Neural cell (in vitro differentiated cells): ENCODE data around the gene STAT3. TPM values are rescaled to one million over a fixed set of nuclear protein-coding genes. Genes with fewer than 3 reads are reported as not detected.

Experiments used
- H2AFZ ChIP-seq: fragments of 200-600, 300-800 bp; sonication (generic), shearing (Covaris generic); 2 replicates; pipeline ENCODE4 v1.6.0; 2014; ENCODE audit warnings: low read depth, mild to moderate bottlenecking, antibody characterized with exemption, low read length, moderate library complexity
- H3F3A ChIP-seq: fragments of 200-600 bp; shearing (Covaris generic); 2 replicates; pipeline ENCODE4 v1.6.1; 2016; ENCODE audit warnings: mild to moderate bottlenecking, moderate library complexity, mixed read lengths, antibody characterized with exemption, low read length; ENCODE audit not compliant: insufficient read depth, poor library complexity, severe bottlenecking
- H3K27ac ChIP-seq: fragments of 200-600, 300-800 bp; sonication (generic), shearing (Covaris generic); 2 replicates; pipeline ENCODE4 v1.5.1; 2014; ENCODE audit warnings: mild to moderate bottlenecking, low read length, moderate library complexity
- H3K27me3 ChIP-seq: fragments of 300-800, 200-600 bp; sonication (generic), shearing (Covaris generic); 2 replicates; pipeline ENCODE4 v1.6.0; 2014; ENCODE audit warnings: mild to moderate bottlenecking, low read depth, low read length, moderate library complexity; ENCODE audit not compliant: insufficient read depth
- H3K36me3 ChIP-seq: fragments of 300-800, 200-600 bp; sonication (generic), shearing (Covaris generic); 2 replicates; pipeline ENCODE4 v1.5.1; 2014; ENCODE audit warnings: mild to moderate bottlenecking, antibody characterized with exemption, low read length, moderate library complexity; ENCODE audit not compliant: insufficient read depth
- H3K4me2 ChIP-seq: fragments of 300-800, 200-600 bp; sonication (generic), shearing (Covaris generic); 2 replicates; pipeline ENCODE4 v1.6.0; 2014; ENCODE audit warnings: mild to moderate bottlenecking, low read length
- H3K4me3 ChIP-seq: fragments of 300-800, 200-600 bp; sonication (generic), shearing (Covaris generic); 2 replicates; pipeline ENCODE4 v1.5.1; 2014; ENCODE audit warnings: mild to moderate bottlenecking, low read length, moderate library complexity
- H3K79me2 ChIP-seq: fragments of 200-600 bp; shearing (Covaris generic); replicated peaks from 2 replicates; pipeline ENCODE4 v1.6.0; 2014; ENCODE audit warnings: mild to moderate bottlenecking, low read length, moderate library complexity; ENCODE audit not compliant: insufficient read depth
- H3K9ac ChIP-seq: fragments of 300-800, 200-600 bp; sonication (generic), shearing (Covaris generic); 2 replicates; pipeline ENCODE4 v1.6.1; 2016; ENCODE audit warnings: mild to moderate bottlenecking, low read length, mixed read lengths
- H3K9me2 ChIP-seq: fragments of 200-600 bp; shearing (Covaris generic); 2 replicates; pipeline ENCODE4 v1.6.1; 2016; ENCODE audit warnings: mild to moderate bottlenecking, low read length, mixed read lengths; ENCODE audit not compliant: insufficient read depth
- H3K9me3 ChIP-seq: fragments of 200-600, 300-800 bp; sonication (generic), shearing (Covaris generic); 2 replicates; pipeline ENCODE4 v1.6.1; 2016; ENCODE audit warnings: mild to moderate bottlenecking, mixed run types, low read length, moderate library complexity, mixed read lengths
- H4K20me1 ChIP-seq: fragments of 200-600 bp; shearing (Covaris generic); 2 replicates; pipeline ENCODE4 v1.6.1; 2016; ENCODE audit warnings: mild to moderate bottlenecking, mixed run types; ENCODE audit not compliant: insufficient read depth
- EP300 ChIP-seq: fragments of 450-650 bp; conservative IDR thresholded peaks from 2 replicates; pipeline ENCODE4 v1.6.1; 2014; ENCODE audit warnings: antibody characterized with exemption, mild to moderate bottlenecking, moderate library complexity; ENCODE audit not compliant: poor library complexity, severe bottlenecking
- EZH2 ChIP-seq: fragments of 200-600, 300-800 bp; shearing (Covaris generic), sonication (generic); IDR thresholded peaks from 2 replicates; pipeline ENCODE4 v1.6.1; 2014; ENCODE audit warnings: antibody characterized with exemption, low read length, borderline replicate concordance, mild to moderate bottlenecking; ENCODE audit not compliant: insufficient read depth, poor library complexity, severe bottlenecking
- MXI1 ChIP-seq: fragments of 450-650 bp; conservative IDR thresholded peaks from 2 replicates; pipeline ENCODE4 v1.6.1; 2014; ENCODE audit warnings: antibody characterized with exemption, mild to moderate bottlenecking; ENCODE audit not compliant: poor library complexity, severe bottlenecking
- POLR2AphosphoS5 ChIP-seq: IDR thresholded peaks from 2 replicates; pipeline ENCODE4 v1.6.1; 2012
- RAD21 ChIP-seq: fragments of 450-650 bp; conservative IDR thresholded peaks from 2 replicates; pipeline ENCODE4 v1.6.1; 2014; ENCODE audit warnings: antibody characterized with exemption, mild to moderate bottlenecking, moderate library complexity
- SMC3 ChIP-seq: fragments of 450-650 bp; conservative IDR thresholded peaks from 2 replicates; pipeline ENCODE4 v1.6.1; 2014; ENCODE audit warnings: antibody characterized with exemption, mild to moderate bottlenecking, moderate library complexity; ENCODE audit not compliant: poor library complexity
- TAF1 ChIP-seq: IDR thresholded peaks from 2 replicates; pipeline ENCODE4 v1.6.1; 2012; ENCODE audit warnings: low read depth
- polyA plus RNA-seq: library from polyadenylated mRNA; depleted of rRNA; stranded (reverse); fragments of >200 nt; gene quantifications from 2 replicates; pipeline ENCODE4 v1.2.3, GENCODE V29; 2014
- TF ChIP-seq, protein P1 (sequence below): IDR thresholded peaks from 2 replicates; pipeline ENCODE4 v1.6.1; 2012; ENCODE audit warnings: borderline replicate concordance
- TF ChIP-seq, protein P2 (sequence below): fragments of 450-650 bp; IDR thresholded peaks from 2 replicates; pipeline ENCODE4 v1.5.1; 2014; ENCODE audit warnings: antibody characterized with exemption, mild to moderate bottlenecking, moderate library complexity; ENCODE audit not compliant: poor library complexity, severe bottlenecking

Gene STAT3
- polyA plus RNA-seq, 1 donor from 2014 or later: 24.2 TPM

DNA sequence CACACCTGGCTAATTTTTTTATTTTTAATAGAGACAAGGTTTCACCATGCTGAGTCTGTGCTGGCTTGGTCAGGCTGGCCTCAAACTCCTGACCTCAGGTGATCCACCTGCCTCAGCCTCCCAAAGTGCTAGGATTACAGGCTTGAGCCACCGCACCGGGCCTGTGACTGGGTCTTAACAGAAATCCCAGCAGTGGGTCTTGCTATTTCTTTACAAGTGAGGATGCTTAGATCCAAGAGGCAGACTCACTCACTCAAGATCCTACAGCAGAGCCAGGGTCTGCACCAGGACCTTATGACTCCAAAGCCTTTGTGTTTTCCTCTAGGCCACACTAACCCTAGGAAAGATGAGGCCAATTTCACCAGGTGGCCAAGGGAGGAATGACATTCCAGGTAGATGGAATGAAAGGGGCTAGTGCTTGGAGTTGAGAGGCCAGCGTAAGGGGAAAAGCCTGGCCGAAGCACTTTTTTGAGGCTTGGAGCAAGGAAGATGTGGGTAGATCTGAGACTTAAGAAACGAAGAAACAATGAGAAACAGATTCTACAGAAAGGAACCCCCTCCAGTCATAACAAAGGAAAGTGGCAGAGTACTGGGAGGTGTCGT lies 105.7 kb downstream of the STAT3 start:
- H3F3A ChIP-seq: no peaks in the 10 kb centered on the region
- no peak overlapping the region for H3K4me2 ChIP-seq
- no peak overlapping the region for H3K9ac ChIP-seq
- no peak overlapping the region for H3K4me3 ChIP-seq
- no peak overlapping the region for H2AFZ ChIP-seq
- no peaks in the 10 kb centered on the region for H3K9me3 ChIP-seq
- H3K36me3 ChIP-seq: no peaks in the 10 kb centered on the region
- H3K27me3 ChIP-seq: peaks cover 11% of the 10 kb centered on the region
- no peaks in the 10 kb centered on the region for H4K20me1 ChIP-seq
- no peaks in the 10 kb centered on the region for H3K9me2 ChIP-seq
- no peak overlapping the region for H3K27ac ChIP-seq
- TF ChIP-seq POLR2AphosphoS5 (no peak), EP300 (no peak), EZH2 (no peak), MXI1 (no peak), TAF1 (no peak)
- TF ChIP-seq, protein P1, sequence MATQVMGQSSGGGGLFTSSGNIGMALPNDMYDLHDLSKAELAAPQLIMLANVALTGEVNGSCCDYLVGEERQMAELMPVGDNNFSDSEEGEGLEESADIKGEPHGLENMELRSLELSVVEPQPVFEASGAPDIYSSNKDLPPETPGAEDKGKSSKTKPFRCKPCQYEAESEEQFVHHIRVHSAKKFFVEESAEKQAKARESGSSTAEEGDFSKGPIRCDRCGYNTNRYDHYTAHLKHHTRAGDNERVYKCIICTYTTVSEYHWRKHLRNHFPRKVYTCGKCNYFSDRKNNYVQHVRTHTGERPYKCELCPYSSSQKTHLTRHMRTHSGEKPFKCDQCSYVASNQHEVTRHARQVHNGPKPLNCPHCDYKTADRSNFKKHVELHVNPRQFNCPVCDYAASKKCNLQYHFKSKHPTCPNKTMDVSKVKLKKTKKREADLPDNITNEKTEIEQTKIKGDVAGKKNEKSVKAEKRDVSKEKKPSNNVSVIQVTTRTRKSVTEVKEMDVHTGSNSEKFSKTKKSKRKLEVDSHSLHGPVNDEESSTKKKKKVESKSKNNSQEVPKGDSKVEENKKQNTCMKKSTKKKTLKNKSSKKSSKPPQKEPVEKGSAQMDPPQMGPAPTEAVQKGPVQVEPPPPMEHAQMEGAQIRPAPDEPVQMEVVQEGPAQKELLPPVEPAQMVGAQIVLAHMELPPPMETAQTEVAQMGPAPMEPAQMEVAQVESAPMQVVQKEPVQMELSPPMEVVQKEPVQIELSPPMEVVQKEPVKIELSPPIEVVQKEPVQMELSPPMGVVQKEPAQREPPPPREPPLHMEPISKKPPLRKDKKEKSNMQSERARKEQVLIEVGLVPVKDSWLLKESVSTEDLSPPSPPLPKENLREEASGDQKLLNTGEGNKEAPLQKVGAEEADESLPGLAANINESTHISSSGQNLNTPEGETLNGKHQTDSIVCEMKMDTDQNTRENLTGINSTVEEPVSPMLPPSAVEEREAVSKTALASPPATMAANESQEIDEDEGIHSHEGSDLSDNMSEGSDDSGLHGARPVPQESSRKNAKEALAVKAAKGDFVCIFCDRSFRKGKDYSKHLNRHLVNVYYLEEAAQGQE: no peak
- TF ChIP-seq, protein P2, sequence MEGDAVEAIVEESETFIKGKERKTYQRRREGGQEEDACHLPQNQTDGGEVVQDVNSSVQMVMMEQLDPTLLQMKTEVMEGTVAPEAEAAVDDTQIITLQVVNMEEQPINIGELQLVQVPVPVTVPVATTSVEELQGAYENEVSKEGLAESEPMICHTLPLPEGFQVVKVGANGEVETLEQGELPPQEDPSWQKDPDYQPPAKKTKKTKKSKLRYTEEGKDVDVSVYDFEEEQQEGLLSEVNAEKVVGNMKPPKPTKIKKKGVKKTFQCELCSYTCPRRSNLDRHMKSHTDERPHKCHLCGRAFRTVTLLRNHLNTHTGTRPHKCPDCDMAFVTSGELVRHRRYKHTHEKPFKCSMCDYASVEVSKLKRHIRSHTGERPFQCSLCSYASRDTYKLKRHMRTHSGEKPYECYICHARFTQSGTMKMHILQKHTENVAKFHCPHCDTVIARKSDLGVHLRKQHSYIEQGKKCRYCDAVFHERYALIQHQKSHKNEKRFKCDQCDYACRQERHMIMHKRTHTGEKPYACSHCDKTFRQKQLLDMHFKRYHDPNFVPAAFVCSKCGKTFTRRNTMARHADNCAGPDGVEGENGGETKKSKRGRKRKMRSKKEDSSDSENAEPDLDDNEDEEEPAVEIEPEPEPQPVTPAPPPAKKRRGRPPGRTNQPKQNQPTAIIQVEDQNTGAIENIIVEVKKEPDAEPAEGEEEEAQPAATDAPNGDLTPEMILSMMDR: no peak
- H3K79me2 ChIP-seq: no peaks in the 10 kb centered on the region

DNA sequence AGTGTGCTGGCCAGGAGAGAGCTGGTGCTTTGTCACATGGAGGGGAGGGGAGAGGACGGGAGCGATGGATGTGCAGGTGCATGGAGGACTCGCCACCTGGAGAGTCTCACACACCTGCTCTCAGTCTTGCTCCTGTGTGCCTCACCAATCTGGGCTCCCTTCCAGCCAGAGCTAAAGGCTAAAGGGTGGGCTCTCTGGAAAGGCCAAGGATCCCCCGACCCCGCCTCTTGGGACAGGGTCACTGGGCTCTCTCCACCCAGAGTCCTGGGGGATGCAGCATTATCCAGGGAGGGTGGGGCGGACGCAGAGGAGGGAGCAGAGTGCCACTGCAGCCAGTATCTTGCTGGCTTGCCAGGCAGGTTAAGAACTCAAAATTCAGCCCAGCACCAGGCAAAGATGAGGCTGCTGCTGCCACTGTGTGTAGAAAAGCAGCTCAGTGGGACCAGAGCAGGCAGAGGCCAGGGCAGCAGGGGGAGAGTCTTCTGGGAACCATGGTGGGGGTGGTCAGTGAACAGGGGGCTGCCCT lies 106.6 kb downstream of the STAT3 start:
- no peaks in the 10 kb centered on the region for H3K36me3 ChIP-seq
- TF ChIP-seq MXI1: no peak
- TF ChIP-seq POLR2AphosphoS5: no peak
- TF ChIP-seq SMC3: no peak
- TF ChIP-seq EP300: no peak
- no peak for TF ChIP-seq EZH2
- TF ChIP-seq, protein P1: no peak
- TF ChIP-seq, protein P2: no peak
- no peak for TF ChIP-seq TAF1
- TF ChIP-seq RAD21: no peak
- H4K20me1 ChIP-seq: no peaks in the 10 kb centered on the region
- H3K9ac ChIP-seq: no peak overlapping the region
- no peak overlapping the region for H3K27ac ChIP-seq
- no peaks in the 10 kb centered on the region for H3K9me3 ChIP-seq
- no peak overlapping the region for H3K4me3 ChIP-seq
- H3K79me2 ChIP-seq: no peaks in the 10 kb centered on the region
- no peaks in the 10 kb centered on the region for H3F3A ChIP-seq
- peaks cover 1% of the 10 kb centered on the region for H3K27me3 ChIP-seq
- no peaks in the 10 kb centered on the region for H3K9me2 ChIP-seq
- H2AFZ ChIP-seq: no peak overlapping the region
- H3K4me2 ChIP-seq: no peak overlapping the region
